Epithelial cell of proximal tubule (primary cell): Measurements from ENCODE around the gene FHOD3. TPM values are rescaled to one million over a fixed set of nuclear protein-coding genes. Genes with fewer than 3 reads are reported as not detected.

Source experiments
- DNase-seq: peaks from one replicate; pipeline ENCODE4 v3.0.0-alpha.2; 2011; ENCODE audit warnings: low read depth
- H3K4me3 ChIP-seq: 2 replicates; pipeline ENCODE4 v1.5.1; 2011; ENCODE audit warnings: low read depth, mild to moderate bottlenecking, low read length
- total RNA-seq: library from RNA; depleted of rRNA; stranded (reverse); fragments of >200 nt; gene quantifications from 2 replicates; pipeline ENCODE4 v1.2.3, GENCODE V29; 2015
- TF ChIP-seq, protein P1 (sequence below): conservative IDR thresholded peaks from 2 replicates; pipeline ENCODE4 v1.5.1; 2012; ENCODE audit warnings: low read depth, mild to moderate bottlenecking, low read length

The FHOD3 gene
- total RNA-seq, 1 donor from 2014 or later = 27.3 TPM

DNA sequence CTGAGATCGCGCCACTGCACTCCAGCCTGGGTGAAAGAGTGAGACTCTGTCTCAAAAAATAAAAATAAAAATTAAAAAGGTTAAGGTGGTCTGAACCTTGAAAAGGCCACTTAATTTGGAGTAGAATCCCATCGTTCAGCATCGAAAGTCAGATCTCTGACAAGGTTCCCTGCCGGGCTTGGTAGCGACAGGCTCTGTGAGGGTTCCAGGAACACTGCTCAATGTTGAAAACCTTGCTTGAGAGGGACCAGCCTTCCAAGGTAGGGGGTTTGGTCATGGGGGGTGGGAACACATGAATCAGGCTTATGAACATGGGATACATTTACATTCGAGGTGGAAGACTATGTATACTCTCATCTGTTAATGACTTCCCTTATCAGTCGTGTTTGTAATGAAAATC is 232.2 kb downstream of the FHOD3 start:
- TF ChIP-seq, protein P1, sequence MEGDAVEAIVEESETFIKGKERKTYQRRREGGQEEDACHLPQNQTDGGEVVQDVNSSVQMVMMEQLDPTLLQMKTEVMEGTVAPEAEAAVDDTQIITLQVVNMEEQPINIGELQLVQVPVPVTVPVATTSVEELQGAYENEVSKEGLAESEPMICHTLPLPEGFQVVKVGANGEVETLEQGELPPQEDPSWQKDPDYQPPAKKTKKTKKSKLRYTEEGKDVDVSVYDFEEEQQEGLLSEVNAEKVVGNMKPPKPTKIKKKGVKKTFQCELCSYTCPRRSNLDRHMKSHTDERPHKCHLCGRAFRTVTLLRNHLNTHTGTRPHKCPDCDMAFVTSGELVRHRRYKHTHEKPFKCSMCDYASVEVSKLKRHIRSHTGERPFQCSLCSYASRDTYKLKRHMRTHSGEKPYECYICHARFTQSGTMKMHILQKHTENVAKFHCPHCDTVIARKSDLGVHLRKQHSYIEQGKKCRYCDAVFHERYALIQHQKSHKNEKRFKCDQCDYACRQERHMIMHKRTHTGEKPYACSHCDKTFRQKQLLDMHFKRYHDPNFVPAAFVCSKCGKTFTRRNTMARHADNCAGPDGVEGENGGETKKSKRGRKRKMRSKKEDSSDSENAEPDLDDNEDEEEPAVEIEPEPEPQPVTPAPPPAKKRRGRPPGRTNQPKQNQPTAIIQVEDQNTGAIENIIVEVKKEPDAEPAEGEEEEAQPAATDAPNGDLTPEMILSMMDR = no peak
- DNase-seq = no peak

DNA sequence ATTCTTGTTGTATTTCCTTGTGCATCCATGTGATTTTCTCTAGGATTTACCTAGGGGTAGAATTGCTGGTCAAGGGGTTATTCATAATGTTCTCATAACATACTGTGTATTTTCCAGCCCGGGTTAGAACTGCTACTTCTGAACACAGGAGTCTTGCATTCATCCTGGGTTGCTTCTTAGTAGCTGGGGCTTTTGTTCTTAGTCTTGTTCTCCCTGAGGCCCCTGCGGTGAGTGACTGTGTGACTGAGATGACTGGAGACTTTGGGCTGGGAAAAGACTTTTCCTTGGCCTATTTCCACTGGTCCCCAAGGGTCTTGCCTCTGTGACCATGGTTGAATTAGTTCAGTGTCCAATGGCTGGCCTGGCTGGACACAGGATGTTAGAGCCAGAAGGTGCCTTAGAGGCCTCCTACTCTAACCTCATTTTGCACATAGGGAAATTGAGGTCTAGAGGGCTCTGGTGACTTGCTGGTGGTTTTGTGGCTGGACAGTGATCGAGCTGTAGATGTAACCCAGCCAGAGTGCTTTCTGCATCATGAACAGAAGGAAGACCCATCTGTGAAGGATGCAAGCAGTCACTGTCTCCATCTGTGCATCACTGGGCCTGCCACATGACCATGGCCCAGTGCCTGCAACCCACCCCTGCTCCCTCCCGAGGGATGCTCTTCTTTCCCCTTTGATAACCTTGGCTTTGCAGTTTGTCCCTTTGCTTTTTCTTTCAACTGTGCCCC is 233.3 kb downstream of the FHOD3 start:
- no peak for DNase-seq
- no peak overlapping the region for H3K4me3 ChIP-seq
- TF ChIP-seq, protein P1 = no peak

More for the DNA sequence above, 232.2 kb downstream of the FHOD3 start:
- H3K4me3 ChIP-seq = no peak overlapping the region

DNA sequence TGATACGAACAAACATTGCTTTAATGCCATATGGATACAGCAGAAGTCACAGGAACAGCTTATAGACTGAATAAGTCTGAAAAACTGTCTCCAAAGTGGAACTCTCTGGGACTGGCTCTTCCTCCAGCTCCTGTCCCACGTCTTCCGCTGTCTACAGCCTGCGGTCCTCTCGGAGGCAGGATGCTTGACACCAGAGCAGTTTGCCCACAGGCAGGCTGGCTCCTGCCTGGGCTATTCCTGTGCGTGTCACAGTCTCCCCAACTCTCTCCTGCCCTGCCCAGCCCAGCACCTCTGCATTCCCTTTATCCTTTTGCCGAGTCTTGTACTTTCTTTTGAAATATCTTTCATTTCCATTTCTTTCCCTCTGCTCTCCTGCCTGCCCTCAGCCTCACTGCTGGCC is 234.1 kb downstream of the FHOD3 start:
- H3K4me3 ChIP-seq = no peak overlapping the region
- TF ChIP-seq, protein P1 = no peak
- no peak for DNase-seq

DNA sequence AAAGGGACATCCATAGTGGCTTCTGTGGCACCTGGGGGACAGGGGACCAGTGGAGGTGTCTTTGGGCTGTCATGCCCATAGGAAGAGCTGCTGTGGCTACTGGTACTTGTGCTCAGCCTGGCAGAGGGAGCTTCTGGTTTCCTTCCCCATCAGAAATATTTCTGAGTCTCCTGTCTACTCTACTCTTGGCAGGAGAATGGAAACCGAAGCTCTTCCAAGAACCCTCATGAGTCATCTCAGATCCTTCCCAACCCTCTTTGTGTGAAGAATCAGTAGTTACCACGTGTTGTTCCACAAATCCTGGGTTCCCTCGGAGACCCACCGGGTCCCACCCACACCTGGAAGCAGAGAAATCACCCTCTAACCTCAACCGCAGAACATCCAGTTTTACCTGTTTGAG is 234.9 kb downstream of the FHOD3 start:
- TF ChIP-seq, protein P1 = no peak
- DNase-seq = no peak
- no peak overlapping the region for H3K4me3 ChIP-seq

DNA sequence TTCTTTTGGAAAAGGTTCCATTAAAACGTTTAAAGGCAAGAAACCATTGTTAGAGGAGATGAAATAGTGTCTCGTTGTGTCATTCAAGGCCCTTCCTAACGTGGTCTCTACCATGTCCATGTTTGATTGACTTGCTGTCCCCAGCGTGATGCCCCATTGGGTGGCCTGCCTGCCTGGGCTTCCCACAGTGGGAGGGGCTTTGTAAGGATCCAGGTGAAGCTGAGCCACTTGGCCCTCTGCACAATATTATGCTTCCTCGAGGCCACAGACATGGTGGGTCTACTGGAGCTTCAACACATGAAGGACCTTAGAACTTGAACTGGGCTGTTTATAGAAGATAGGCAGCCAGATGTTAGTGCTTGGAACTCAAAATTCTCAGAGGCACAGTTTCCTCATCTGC is 235.3 kb downstream of the FHOD3 start:
- DNase-seq = no peak
- no peak overlapping the region for H3K4me3 ChIP-seq
- TF ChIP-seq, protein P1 = no peak

GRCh38 chr18:36533446-36534153 is 236.1 kb downstream of the FHOD3 start:
- TF ChIP-seq, protein P1 = no peak
- H3K4me3 ChIP-seq = no peak overlapping the region
- no peak for DNase-seq
